Epithelial cell of prostate (primary cell): ENCODE measurements around the gene ADAMTSL3.
"Not testable (repeated sequence)": the region's sequence is repeated elsewhere in the genome, so short reads cannot be mapped to it uniquely, and the experiment has no call there.

ENCODE experiments used
- DNase-seq: peaks from one replicate; pipeline ENCODE4 v3.0.0-alpha.2; 2011; ENCODE audit warnings: low read depth, low spot score
- H3K27ac ChIP-seq: fragments of 450-650 bp; 2 replicates; pipeline ENCODE4 v1.5.1; 2017; ENCODE audit warnings: mild to moderate bottlenecking

Gene ADAMTSL3

DNA sequence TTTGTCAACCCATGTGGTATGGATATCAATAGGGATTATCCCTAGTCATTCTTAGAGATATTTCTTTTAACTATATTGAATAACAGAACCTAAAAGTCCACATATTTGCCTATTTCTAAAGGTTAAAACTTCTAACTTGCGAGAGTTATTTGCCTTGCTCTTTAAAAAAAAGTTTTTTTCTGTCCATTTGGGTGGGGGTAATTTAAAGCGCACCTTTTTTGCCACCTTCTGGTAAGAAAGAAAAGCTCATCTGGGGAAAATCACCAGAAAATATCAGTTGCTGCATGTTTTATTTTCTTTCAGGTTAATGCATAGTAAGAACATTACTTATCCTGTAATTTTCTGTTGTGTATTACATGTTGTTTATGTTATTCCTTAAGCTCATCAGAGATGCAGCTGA, 339.7 kb downstream of the ADAMTSL3 start:
- DNase-seq = no peak
- H3K27ac ChIP-seq = no peak overlapping the region

GRCh38 chr15:83998486-83998885, 344.6 kb downstream of the ADAMTSL3 start:
- H3K27ac ChIP-seq = peak overlapping the region; percentile 37
- no peak for DNase-seq

- peak overlapping the region; percentile 37 for H3K27ac ChIP-seq
- peak; percentile 22 for DNase-seq
Measured at GRCh38 chr15:83999396-84000135, 345.6 kb downstream of the ADAMTSL3 start.

GRCh38 chr15:84001037-84001436, 347.1 kb downstream of the ADAMTSL3 start:
- DNase-seq = peak; percentile 45
- H3K27ac ChIP-seq = peak overlapping the region; percentile 37

GRCh38 chr15:84001655-84002054, 347.7 kb downstream of the ADAMTSL3 start:
- H3K27ac ChIP-seq = peak overlapping the region; percentile 37
- DNase-seq = no peak

- no peak for DNase-seq
- H3K27ac ChIP-seq = no peak overlapping the region
Measured at GRCh38 chr15:84003791-84004503, 350.0 kb downstream of the ADAMTSL3 start.

GRCh38 chr15:84006421-84006820, 352.5 kb downstream of the ADAMTSL3 start:
- no peak for DNase-seq
- H3K27ac ChIP-seq = no peak overlapping the region

DNA sequence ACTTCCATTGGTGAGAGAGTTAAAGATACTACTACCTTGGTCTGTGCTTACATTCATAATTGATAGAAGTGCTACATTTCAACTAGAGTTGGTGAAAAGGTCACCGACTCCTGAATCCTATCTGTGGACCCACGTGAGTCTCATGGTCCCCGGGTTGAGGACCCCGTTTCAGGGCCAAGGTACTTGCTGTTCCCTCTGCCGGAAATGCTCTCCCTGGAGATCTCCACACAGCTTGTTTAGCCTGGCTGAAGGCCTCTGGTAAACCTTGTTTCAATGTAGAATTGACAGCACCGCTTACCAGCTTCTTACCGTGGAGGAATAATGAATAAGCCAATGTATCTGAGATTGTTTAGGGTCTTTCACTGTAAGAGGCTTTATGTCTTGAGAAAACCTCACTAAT, 355.7 kb downstream of the ADAMTSL3 start:
- no peak overlapping the region for H3K27ac ChIP-seq
- no peak for DNase-seq

DNA sequence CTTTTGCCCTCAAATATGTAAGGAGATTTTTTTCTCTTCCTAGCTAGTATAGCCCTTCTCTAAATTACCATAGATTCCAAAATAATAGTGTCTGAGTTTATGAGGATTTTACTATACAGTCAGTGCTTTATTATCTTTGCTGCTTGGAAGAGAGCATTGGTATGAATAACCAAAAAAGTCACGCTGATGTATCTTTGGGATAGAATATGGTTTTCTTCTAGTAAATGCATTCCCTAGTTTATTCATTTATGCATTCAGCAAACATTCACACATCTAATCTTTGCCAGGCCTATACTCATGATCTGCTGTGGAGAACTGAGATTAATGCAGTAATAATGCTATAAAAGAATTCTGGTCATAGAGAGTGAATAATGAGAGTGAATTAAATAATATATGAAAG, 356.3 kb downstream of the ADAMTSL3 start:
- no peak overlapping the region for H3K27ac ChIP-seq
- no peak for DNase-seq

DNA sequence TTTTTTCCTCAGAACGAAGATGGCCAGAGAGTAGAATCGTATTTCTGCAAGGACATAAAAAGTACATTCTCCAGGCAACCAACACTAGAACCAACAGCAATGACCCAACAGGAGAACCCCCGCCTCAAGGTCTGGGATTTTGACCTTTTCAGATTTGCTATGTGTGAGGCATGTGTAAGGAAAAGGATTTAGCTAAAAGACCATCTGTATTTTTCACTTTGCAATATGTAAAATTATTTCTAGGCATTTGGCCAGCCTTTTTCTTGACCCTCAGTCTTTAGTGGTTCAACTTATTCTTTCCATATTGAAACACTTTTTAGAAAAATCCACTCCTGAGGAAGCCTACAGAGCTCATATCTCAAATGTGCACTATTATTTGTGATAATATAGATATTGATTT, 362.4 kb downstream of the ADAMTSL3 start:
- no peak for DNase-seq
- H3K27ac ChIP-seq = no peak overlapping the region

DNA sequence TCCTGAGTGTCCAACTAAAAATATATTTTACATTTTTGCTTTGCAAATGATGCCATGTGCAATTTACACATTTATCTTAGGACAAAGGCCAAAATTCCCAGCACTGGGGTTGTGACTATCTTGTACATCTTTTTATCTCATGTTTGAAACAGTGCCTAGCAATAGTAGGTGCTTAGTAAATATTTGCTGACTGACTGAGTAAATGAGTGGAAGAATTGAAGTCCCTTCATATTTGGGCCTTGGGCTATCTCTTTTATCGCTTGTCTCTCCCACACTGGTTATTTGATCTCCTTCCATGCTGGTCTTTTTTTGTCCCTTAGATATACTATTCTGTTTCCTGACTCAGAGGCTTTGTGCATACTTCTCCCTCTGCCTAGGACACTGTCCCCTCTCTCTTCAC, 368.6 kb downstream of the ADAMTSL3 start:
- DNase-seq = no peak
- H3K27ac ChIP-seq = no peak overlapping the region

- no peak for DNase-seq
- H3K27ac ChIP-seq = no peak overlapping the region
Measured at GRCh38 chr15:84023636-84024035, 369.7 kb downstream of the ADAMTSL3 start.

- H3K27ac ChIP-seq = no peak overlapping the region
- no peak for DNase-seq
Measured at GRCh38 chr15:84033793-84034553, 380.1 kb downstream of the ADAMTSL3 start.

GRCh38 chr15:84034578-84035398, 380.9 kb downstream of the ADAMTSL3 start:
- no peak for DNase-seq
- no peak overlapping the region for H3K27ac ChIP-seq

DNA sequence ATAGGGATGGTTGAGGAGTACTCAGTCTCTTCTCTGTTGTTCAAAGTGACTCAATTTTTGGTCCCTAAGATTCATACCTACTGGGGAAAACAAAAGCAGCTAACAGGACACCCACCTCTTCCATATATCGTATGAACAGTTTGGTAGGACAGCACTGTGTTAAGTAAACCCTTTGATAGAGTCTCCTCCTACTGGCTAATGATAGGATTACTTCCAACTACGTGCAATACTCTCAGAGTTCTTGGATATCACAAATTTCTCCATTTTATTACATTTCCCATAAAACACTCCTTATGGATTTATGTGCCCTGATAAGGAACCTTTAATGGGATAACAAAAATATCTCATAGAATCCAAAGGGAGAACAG, 381.5 kb downstream of the ADAMTSL3 start:
- H3K27ac ChIP-seq = no peak overlapping the region
- DNase-seq = peak; percentile 2

DNA sequence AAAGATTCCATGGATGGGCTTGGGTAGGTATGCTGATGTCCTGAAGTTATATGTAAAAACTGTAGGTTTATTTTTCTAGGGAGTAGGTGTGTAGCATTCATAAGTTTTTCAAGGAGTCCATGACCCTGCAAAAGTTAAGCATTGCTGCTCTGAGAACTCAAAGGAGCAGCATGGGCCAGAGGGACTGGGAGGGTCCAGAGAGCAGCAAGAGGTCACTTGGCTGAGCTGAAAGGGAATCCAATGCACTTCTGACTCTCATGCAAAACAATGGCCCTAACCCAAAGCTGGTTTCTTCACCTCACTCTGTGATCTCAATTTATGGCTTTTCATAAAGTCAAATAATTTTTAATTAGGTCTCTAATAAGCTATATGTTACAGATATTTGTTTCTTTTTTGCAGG, 383.4 kb downstream of the ADAMTSL3 start:
- H3K27ac ChIP-seq = no peak overlapping the region
- no peak for DNase-seq

DNA sequence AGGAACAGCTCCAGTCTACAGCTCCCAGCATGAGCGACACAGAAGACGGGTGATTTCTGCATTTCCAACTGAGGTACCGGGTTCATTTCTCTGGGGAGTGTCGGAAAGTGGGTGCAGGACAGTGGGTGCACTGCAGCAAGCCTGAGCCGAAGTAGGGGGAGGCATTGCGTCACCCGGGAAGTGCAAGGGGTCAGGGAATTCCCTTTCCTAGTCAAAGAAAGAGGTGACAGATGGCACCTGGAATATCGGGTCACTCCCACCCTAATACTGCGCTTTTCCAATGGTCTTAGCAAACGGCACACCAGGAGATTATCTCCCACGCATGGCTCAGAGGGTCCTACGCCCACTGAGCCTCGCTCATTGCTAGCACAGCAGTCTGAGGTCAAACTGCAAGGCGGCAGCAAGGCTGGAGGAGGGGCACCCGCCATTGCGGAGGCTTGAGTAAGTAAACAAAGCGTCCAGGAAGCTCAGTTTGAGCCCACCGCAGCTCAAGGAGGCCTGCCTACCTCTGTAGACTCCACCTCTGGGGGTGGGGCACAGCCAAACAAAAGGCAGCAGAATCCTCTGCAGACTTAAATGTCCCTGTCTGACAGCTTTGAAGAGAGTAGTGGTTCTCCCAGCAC, 388.6 kb downstream of the ADAMTSL3 start:
- not testable (repeated sequence) for H3K27ac ChIP-seq, DNase-seq

DNA sequence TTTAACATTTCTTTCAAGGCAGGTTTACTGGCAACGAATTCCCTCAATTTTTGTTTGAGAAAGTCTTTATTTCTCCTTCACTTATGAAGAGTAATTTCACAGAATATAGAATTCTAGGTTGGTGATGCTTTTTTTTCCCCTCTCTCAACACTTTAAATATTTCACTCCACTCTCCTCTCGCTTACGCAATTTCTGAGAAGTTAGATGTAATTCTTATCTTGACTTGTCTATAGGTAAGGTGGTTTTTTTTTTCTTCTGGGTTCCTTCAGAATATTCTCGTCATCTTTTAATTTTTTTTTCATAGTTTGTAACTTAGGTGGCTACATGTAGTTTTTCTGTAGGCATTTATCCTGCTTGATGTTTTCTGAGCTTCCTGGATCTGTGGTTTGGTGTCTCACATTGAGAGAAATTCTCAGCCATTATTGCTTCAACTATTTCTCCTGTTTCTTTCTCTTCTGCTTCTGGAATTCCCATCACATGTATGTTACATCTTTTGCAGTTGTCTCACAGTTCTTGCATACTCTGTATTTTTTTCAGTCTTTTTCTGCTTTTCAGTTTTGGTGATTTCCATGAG, 392.2 kb downstream of the ADAMTSL3 start:
- no peak for DNase-seq
- H3K27ac ChIP-seq = no peak overlapping the region

DNA sequence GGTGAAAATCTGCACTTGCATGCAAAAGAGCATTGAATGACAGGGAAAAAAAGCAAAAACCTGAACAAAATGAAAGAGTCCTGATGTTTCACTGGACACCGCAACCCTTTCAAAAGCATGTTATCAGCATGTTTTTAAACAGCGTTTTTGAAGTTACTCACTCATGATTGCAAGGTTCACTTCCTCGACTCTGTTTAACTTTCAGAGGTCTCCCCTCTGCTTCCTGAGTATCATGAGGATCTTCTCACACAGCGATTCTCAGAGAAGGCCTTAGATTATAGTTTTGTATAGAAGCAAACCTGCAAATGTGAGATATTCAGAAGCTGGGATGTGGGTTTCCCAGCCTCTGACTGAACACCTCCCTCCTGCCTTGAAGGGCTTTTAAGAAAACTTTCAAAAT, 395.6 kb downstream of the ADAMTSL3 start:
- H3K27ac ChIP-seq, DNase-seq: not testable (repeated sequence)

DNA sequence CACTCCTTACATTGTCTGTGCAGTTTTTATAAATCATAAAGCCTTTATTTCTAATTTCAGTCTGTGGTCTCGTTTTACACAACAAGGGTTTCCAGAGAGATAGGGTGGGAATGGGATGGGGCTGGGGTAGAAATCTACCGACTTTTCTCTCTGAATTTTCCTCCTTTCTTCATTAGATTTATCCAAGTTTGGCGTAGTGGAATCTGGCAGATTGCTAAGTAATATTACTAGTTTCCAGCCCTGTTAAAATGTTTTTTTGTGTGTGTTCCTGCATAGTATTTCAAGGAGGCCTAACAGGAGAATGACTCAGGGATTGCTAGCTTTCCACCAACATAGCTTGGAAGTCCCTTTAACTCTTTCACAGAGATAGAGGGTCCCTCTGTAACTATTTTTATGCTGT, 396.2 kb downstream of the ADAMTSL3 start:
- DNase-seq = no peak
- no peak overlapping the region for H3K27ac ChIP-seq
